ENCODE measurements around the gene FLNA. TPM values are rescaled to one million over a fixed set of nuclear protein-coding genes. Genes with fewer than 3 reads are reported as not detected.

The FLNA gene
- total and polyA plus RNA-seq, 2 of the 13 experiments (the other 11 are each of a cell fraction or from before 2014, with no cell fraction given): 83.4 to 174 TPM

DNA sequence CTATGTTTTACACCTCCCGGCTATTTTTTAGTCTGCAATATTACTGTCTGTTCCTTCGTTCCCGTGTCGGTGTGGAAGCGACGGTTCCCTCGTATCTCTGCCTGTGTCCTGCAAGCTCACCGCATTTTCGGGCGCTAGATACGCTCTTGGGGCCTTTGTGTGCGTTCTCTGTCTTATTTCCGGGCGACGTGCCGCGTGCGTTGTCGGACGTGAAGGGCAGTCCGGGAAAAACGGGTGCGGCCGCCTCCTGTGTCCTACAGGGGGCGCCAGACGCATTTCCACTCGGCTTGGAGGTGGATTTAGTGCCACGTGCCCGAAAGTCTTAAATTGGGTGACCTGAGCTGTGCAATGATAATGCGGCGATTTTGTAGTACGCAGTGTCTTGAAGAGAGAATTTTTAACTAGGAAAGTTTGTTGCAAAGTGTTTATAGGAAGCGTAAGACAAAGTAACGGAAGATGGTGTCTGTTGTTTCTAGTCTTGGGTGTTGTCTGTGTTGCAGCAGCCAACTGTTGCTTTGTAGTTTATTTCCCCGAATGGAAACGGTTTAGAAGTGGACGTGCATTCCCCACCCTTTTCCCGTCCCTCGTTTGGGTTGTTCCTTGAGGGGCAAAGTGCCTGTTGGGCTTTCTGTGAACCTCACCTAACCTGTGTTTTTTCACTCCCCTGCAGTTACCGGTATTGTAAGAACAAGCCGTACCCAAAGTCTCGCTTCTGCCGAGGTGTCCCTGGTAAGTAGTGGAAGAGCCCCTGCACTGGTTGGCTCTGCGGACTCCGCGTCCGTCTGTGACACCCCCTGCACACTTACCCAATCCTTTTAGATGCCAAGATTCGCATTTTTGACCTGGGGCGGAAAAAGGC is 24.5 kb upstream of the FLNA start:
- H2AFZ ChIP-seq (ENCODE audit: low read length): no peak overlapping the region
- no peaks in the 10 kb centered on the region for H3K9me3 ChIP-seq (ENCODE audit: low read length)
- peak overlapping the region; percentile 73 to 85 (median 85) for H3K4me3 ChIP-seq (replicated peaks in 1 of 3; ENCODE audit: insufficient read depth in 1 of 3, low read depth in 2 of 3, low read length in 3 of 3)
- H3K79me2 ChIP-seq (ENCODE audit: insufficient read depth, low read length): peaks cover 21% of the 10 kb centered on the region
- FAIRE-seq: peak; percentile 60
- H3K27ac ChIP-seq (ENCODE audit: extremely low read length, insufficient read depth, low read length): peak overlapping the region; percentile 98
- H3K36me3 ChIP-seq (replicated peaks in 1 of 2; ENCODE audit: control insufficient read depth in 1 of 2, insufficient read depth in 2 of 2, low read length in 2 of 2): peaks cover 6 to 22% of the 10 kb centered on the region in 2 experiments; a peak in 4 of 5 replicates
- intact Hi-C loops (cut with micrococcal nuclease; ENCODE audit: unreplicated experiment): no loop called here
- in situ Hi-C loops (cut with HindIII; ENCODE audit: extremely low pct_ligation_motif_present, low pct_unique_long_range_greater_than_20kb): no loop called here
- CTCF ChIA-PET (ENCODE audit: low intra/inter-chr PET ratio, low total read pairs): no interaction called here
- 1% methylated on average over 16 of the region's 49 CpGs for WGBS (ENCODE audit: low lambda C conversion rate)
- POLR2A ChIA-PET: interaction anchor here (1.0 to 6.3 kb wide), 13 partner anchors 11 to 143 kb away, joined by 3 to 75 read pairs (median 8); partner anchors contain the start of genes ATP6AP1, DNASE1L1, FLNA and LAGE3
- peak overlapping the region; percentile 97 for H3K9ac ChIP-seq (ENCODE audit: insufficient read depth, low read depth, low read length)
- peak overlapping the region; percentile 97 for H3K4me2 ChIP-seq (ENCODE audit: low read depth, low read length)
- ATAC-seq: 0 out of 3 replicates have a peak, but pooled peaks have one; percentile 2
- H3K4me1 ChIP-seq (ENCODE audit: insufficient read depth, low read length): peaks cover 32% of the 10 kb centered on the region
- peaks cover 21% of the 10 kb centered on the region; the same call in 1 of the 2 replicates for H4K20me1 ChIP-seq (ENCODE audit: insufficient read depth, low read length)
- peak; percentile 70 for DNase-seq (ENCODE audit: low spot score)
- BruUV-seq (replicated peaks): TSS peak; percentile 85
- H3K27me3 ChIP-seq (ENCODE audit: control insufficient read depth in 1 of 2, insufficient read depth in 2 of 2, low read length in 2 of 2): no peaks in the 10 kb centered on the region; a peak in 1 of 5 replicates
- TF ChIP-seq, protein P1, sequence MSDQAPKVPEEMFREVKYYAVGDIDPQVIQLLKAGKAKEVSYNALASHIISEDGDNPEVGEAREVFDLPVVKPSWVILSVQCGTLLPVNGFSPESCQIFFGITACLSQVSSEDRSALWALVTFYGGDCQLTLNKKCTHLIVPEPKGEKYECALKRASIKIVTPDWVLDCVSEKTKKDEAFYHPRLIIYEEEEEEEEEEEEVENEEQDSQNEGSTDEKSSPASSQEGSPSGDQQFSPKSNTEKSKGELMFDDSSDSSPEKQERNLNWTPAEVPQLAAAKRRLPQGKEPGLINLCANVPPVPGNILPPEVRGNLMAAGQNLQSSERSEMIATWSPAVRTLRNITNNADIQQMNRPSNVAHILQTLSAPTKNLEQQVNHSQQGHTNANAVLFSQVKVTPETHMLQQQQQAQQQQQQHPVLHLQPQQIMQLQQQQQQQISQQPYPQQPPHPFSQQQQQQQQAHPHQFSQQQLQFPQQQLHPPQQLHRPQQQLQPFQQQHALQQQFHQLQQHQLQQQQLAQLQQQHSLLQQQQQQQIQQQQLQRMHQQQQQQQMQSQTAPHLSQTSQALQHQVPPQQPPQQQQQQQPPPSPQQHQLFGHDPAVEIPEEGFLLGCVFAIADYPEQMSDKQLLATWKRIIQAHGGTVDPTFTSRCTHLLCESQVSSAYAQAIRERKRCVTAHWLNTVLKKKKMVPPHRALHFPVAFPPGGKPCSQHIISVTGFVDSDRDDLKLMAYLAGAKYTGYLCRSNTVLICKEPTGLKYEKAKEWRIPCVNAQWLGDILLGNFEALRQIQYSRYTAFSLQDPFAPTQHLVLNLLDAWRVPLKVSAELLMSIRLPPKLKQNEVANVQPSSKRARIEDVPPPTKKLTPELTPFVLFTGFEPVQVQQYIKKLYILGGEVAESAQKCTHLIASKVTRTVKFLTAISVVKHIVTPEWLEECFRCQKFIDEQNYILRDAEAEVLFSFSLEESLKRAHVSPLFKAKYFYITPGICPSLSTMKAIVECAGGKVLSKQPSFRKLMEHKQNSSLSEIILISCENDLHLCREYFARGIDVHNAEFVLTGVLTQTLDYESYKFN (CRISPR knock-in tag; conservative IDR thresholded peaks at IDR 0.05): no peak
- 0 out of 2 replicates have a peak, but pooled peaks have one; percentile 18 for TF ChIP-seq ZNF232 (CRISPR knock-in tag; IDR thresholded peaks at IDR 0.05; ENCODE audit: borderline replicate concordance)
- TF ChIP-seq ONECUT2 (CRISPR knock-in tag; IDR thresholded peaks at IDR 0.05): no peak
- no peak for TF ChIP-seq NFIB (CRISPR knock-in tag; IDR thresholded peaks at IDR 0.05; ENCODE audit: borderline replicate concordance)
- TF ChIP-seq, protein P2, sequence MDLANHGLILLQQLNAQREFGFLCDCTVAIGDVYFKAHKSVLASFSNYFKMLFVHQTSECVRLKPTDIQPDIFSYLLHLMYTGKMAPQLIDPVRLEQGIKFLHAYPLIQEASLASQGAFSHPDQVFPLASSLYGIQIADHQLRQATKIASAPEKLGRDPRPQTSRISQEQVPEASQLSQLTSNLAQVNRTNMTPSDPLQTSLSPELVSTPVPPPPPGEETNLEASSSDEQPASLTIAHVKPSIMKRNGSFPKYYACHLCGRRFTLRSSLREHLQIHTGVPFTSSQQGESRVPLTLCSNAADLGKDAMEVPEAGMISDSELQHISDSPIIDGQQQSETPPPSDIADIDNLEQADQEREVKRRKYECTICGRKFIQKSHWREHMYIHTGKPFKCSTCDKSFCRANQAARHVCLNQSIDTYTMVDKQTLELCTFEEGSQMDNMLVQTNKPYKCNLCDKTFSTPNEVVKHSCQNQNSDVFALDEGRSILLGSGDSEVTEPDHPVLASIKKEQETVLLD (CRISPR knock-in tag; IDR thresholded peaks at IDR 0.05; ENCODE audit: low read depth): no peak
- TF ChIP-seq FLYWCH1 (CRISPR knock-in tag; IDR thresholded peaks at IDR 0.05): no peak
- no peak for TF ChIP-seq ZNF3 (CRISPR knock-in tag; IDR thresholded peaks at IDR 0.05)
- TF ChIP-seq SMAD1 (CRISPR knock-in tag; IDR thresholded peaks at IDR 0.05; ENCODE audit: borderline replicate concordance, low read depth): 0 out of 2 replicates have a peak, but pooled peaks have one; percentile 12
- TF ChIP-seq HMGA1 (CRISPR knock-in tag; conservative IDR thresholded peaks at IDR 0.05): no peak
- TF ChIP-seq ZSCAN9 (CRISPR knock-in tag; IDR thresholded peaks at IDR 0.05; ENCODE audit: borderline replicate concordance): no peak
- TF ChIP-seq PITX1 (CRISPR knock-in tag; IDR thresholded peaks at IDR 0.05): no peak
- TF ChIP-seq, protein P3, sequence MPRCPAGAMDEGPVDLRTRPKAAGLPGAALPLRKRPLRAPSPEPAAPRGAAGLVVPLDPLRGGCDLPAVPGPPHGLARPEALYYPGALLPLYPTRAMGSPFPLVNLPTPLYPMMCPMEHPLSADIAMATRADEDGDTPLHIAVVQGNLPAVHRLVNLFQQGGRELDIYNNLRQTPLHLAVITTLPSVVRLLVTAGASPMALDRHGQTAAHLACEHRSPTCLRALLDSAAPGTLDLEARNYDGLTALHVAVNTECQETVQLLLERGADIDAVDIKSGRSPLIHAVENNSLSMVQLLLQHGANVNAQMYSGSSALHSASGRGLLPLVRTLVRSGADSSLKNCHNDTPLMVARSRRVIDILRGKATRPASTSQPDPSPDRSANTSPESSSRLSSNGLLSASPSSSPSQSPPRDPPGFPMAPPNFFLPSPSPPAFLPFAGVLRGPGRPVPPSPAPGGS (CRISPR knock-in tag; IDR thresholded peaks at IDR 0.05): no peak
- TF ChIP-seq ETV6 (CRISPR knock-in tag; conservative IDR thresholded peaks at IDR 0.05): no peak

Measured in HepG2 (cell line).